Liver (tissue), 3 donors: Measurements from ENCODE around the gene HNRNPH3.

Experiments used
- EGR1 ChIP-seq, 2 donors: IDR thresholded peaks; 2 replicates each; pipeline ENCODE4 v1.6.1; 2016 to 2018; ENCODE audit warnings: antibody characterized with exemption in 2 of 2, low read depth in 2 of 2
- FOXA1 ChIP-seq: IDR thresholded peaks from 2 replicates; pipeline ENCODE4 v1.6.1; 2016; ENCODE audit warnings: antibody characterized with exemption
- FOXA2 ChIP-seq: IDR thresholded peaks from 2 replicates; pipeline ENCODE4 v1.6.1; 2016; ENCODE audit warnings: antibody characterized with exemption
- GABPA ChIP-seq, 2 donors: IDR thresholded peaks in 1 of 2; conservative IDR thresholded peaks in 1 of 2; 2 replicates each; pipeline ENCODE4 v1.6.1; 2016; ENCODE audit warnings: antibody characterized with exemption in 2 of 2, mild to moderate bottlenecking in 1 of 2, moderate library complexity in 1 of 2
- HNF4G ChIP-seq: IDR thresholded peaks from 2 replicates; pipeline ENCODE4 v1.6.1; 2016; ENCODE audit warnings: antibody characterized with exemption
- JUND ChIP-seq, 2 donors: IDR thresholded peaks; 2 replicates each; pipeline ENCODE4 v1.6.1; 2016; ENCODE audit warnings: antibody characterized with exemption in 2 of 2
- MAX ChIP-seq: IDR thresholded peaks from 2 replicates; pipeline ENCODE4 v1.6.1; 2016; ENCODE audit warnings: antibody characterized with exemption
- NR2F2 ChIP-seq: IDR thresholded peaks from 2 replicates; pipeline ENCODE4 v1.6.1; 2016; ENCODE audit warnings: antibody characterized with exemption
- RAD21 ChIP-seq, 2 donors: IDR thresholded peaks; 2 replicates each; pipeline ENCODE4 v1.6.1; 2016; ENCODE audit warnings: antibody characterized with exemption in 2 of 2, mild to moderate bottlenecking in 2 of 2
- RXRA ChIP-seq, 2 donors: IDR thresholded peaks; 2 replicates each; pipeline ENCODE4 v1.6.1; 2017 to 2018; ENCODE audit warnings: antibody characterized with exemption in 2 of 2, mild to moderate bottlenecking in 1 of 2
- TAF1 ChIP-seq: conservative IDR thresholded peaks from 2 replicates; pipeline ENCODE4 v1.6.1; 2016; ENCODE audit warnings: antibody characterized with exemption, mild to moderate bottlenecking
- TF ChIP-seq, protein P1 (sequence below): fragments of 150-350 bp; IDR thresholded peaks from 2 replicates; pipeline ENCODE4 v1.5.1; 2017; ENCODE audit warnings: improper control_type of control experiment, low read depth, low read length; ENCODE audit not compliant: missing input control
- TF ChIP-seq, protein P2 (sequence below): IDR thresholded peaks from 2 replicates; pipeline ENCODE4 v1.6.1; 2016; ENCODE audit warnings: antibody characterized with exemption
- TF ChIP-seq, protein P3 (sequence below): IDR thresholded peaks from 2 replicates; pipeline ENCODE4 v1.6.1; 2016; ENCODE audit warnings: antibody characterized with exemption
- donor health status: healthy.
- donor health status: healthy.

- TF ChIP-seq, protein P1, sequence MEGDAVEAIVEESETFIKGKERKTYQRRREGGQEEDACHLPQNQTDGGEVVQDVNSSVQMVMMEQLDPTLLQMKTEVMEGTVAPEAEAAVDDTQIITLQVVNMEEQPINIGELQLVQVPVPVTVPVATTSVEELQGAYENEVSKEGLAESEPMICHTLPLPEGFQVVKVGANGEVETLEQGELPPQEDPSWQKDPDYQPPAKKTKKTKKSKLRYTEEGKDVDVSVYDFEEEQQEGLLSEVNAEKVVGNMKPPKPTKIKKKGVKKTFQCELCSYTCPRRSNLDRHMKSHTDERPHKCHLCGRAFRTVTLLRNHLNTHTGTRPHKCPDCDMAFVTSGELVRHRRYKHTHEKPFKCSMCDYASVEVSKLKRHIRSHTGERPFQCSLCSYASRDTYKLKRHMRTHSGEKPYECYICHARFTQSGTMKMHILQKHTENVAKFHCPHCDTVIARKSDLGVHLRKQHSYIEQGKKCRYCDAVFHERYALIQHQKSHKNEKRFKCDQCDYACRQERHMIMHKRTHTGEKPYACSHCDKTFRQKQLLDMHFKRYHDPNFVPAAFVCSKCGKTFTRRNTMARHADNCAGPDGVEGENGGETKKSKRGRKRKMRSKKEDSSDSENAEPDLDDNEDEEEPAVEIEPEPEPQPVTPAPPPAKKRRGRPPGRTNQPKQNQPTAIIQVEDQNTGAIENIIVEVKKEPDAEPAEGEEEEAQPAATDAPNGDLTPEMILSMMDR = no peak
- TF ChIP-seq FOXA1 (no peak), GABPA (IDR thresholded peaks at IDR 0.05 in 1 of 2, conservative IDR thresholded peaks at IDR 0.05 in 1 of 2) (no peak), FOXA2 (no peak), JUND (IDR thresholded peaks at IDR 0.05) (no peak), RAD21 (IDR thresholded peaks at IDR 0.05) (no peak), EGR1 (IDR thresholded peaks at IDR 0.05; ENCODE audit: low read depth in 2 of 2) (no peak), TAF1 (no peak), MAX (no peak), HNF4G (no peak), NR2F2 (no peak), RXRA (IDR thresholded peaks at IDR 0.05) (no peak)
- TF ChIP-seq, protein P2, sequence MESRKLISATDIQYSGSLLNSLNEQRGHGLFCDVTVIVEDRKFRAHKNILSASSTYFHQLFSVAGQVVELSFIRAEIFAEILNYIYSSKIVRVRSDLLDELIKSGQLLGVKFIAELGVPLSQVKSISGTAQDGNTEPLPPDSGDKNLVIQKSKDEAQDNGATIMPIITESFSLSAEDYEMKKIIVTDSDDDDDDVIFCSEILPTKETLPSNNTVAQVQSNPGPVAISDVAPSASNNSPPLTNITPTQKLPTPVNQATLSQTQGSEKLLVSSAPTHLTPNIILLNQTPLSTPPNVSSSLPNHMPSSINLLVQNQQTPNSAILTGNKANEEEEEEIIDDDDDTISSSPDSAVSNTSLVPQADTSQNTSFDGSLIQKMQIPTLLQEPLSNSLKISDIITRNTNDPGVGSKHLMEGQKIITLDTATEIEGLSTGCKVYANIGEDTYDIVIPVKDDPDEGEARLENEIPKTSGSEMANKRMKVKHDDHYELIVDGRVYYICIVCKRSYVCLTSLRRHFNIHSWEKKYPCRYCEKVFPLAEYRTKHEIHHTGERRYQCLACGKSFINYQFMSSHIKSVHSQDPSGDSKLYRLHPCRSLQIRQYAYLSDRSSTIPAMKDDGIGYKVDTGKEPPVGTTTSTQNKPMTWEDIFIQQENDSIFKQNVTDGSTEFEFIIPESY = no peak
- TF ChIP-seq, protein P3, sequence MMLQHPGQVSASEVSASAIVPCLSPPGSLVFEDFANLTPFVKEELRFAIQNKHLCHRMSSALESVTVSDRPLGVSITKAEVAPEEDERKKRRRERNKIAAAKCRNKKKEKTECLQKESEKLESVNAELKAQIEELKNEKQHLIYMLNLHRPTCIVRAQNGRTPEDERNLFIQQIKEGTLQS = no peak
These were observed 53.9 kb downstream of the HNRNPH3 start for GRCh38 chr10:68385740-68386139.
